Activated B cell treated with CpG ODN at 0.5 μM for 24 hours (primary cell): ENCODE data around the gene ENO3. TPM values are rescaled to one million over a fixed set of nuclear protein-coding genes. Genes with fewer than 3 reads are reported as not detected.

Experiments used
- ATAC-seq: fragments of 200-7000 bp; cut with Tn5 transposase; one replicate; pipeline ENCODE4 v1.10.0; 2021; ENCODE audit warnings: low read depth, mild to moderate bottlenecking, moderate library complexity
- CTCF ChIA-PET: fragments of 350-600 bp; sonication (Branson Sonifier 250); formaldehyde crosslinking; loops from one replicate; lab custom pipeline; 2021; ENCODE audit warnings: antibody characterized with exemption; lab: Charles Lee
- POLR2A ChIA-PET: fragments of 350-600 bp; sonication (Branson Sonifier 250); formaldehyde crosslinking; loops from one replicate; lab custom pipeline; 2021; ENCODE audit warnings: antibody characterized with exemption; lab: Charles Lee
- DNase-seq: peaks from one replicate; pipeline ENCODE4 v3.0.0; 2022
- H3K27ac Mint-ChIP-seq: one replicate; pipeline ENCODE4 v1.8.0; 2020; ENCODE audit warnings: mixed read lengths
- H3K27me3 Mint-ChIP-seq: one replicate; pipeline ENCODE4 v1.8.0; 2021; ENCODE audit warnings: mixed read lengths
- H3K36me3 Mint-ChIP-seq: one replicate; pipeline ENCODE4 v1.8.0; 2021; ENCODE audit warnings: low read depth, mixed read lengths
- H3K4me1 Mint-ChIP-seq: one replicate; pipeline ENCODE4 v1.8.0; 2021; ENCODE audit warnings: mixed read lengths
- H3K4me3 Mint-ChIP-seq: one replicate; pipeline ENCODE4 v1.8.0; 2020; ENCODE audit warnings: mild to moderate bottlenecking, mixed read lengths
- H3K9me3 Mint-ChIP-seq: one replicate; pipeline ENCODE4 v1.8.0; 2020; ENCODE audit warnings: mixed read lengths
- intact Hi-C: fragments of 100-400 bp; cut with micrococcal nuclease; formaldehyde crosslinking; loops from one replicate; pipeline ENCODE4 v1.15.1; 2024
- total RNA-seq: library from RNA; stranded (reverse); gene quantifications from 2 replicates; pipeline ENCODE4 v1.2.3, GENCODE V29; 2022
- TF ChIP-seq, protein P1 (sequence below): fragments of 200-600 bp; IDR thresholded peaks from one replicate; pipeline ENCODE4 v1.8.0; 2022; ENCODE audit warnings: antibody characterized with exemption, mild to moderate bottlenecking

ENO3 gene
- total RNA-seq, 1 donor from 2014 or later = 29.5 TPM

DNA sequence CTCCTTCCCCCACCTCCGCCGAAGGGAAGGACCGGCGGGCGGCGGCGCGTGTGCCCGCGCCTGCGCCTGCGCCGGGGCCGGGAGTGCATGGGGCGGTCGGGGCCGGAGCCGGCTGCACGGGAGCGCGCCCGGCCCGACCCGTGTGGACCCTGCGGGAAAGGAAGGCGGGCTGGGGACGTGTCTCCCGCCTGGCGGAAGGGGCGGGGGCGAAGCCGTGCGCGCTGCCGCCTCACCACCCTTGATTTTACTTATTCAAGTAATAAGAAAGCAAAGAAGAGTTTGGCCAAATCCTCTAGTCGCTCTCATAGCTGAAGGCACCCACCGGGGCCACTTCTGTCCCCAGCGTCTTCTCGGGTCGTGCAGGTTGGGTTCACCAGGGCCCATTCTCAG lies 2.0 kb upstream of the ENO3 start:
- H3K4me1 Mint-ChIP-seq = peaks cover 44% of the 10 kb centered on the region
- no peaks in the 10 kb centered on the region for H3K9me3 Mint-ChIP-seq
- peaks cover 2% of the 10 kb centered on the region for H3K27me3 Mint-ChIP-seq
- TF ChIP-seq, protein P1, sequence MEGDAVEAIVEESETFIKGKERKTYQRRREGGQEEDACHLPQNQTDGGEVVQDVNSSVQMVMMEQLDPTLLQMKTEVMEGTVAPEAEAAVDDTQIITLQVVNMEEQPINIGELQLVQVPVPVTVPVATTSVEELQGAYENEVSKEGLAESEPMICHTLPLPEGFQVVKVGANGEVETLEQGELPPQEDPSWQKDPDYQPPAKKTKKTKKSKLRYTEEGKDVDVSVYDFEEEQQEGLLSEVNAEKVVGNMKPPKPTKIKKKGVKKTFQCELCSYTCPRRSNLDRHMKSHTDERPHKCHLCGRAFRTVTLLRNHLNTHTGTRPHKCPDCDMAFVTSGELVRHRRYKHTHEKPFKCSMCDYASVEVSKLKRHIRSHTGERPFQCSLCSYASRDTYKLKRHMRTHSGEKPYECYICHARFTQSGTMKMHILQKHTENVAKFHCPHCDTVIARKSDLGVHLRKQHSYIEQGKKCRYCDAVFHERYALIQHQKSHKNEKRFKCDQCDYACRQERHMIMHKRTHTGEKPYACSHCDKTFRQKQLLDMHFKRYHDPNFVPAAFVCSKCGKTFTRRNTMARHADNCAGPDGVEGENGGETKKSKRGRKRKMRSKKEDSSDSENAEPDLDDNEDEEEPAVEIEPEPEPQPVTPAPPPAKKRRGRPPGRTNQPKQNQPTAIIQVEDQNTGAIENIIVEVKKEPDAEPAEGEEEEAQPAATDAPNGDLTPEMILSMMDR = no peak
- ChIA-PET POLR2A (interaction anchor here (0.6 to 12.1 kb wide), 20 partner anchors 9 to 1303 kb away, joined by 3 to 391 read pairs (median 8); partner anchors contain the start of genes ARRB2, CAMTA2, CHRNE and CYB5D2), CTCF (interaction anchor here (0.8 to 1.5 kb wide), 4 partner anchors 9 to 40 kb away, joined by 3 to 5 read pairs (median 4); partner anchors contain the start of genes CAMTA2, RNF167, SLC25A11 and SPAG7)
- H3K4me3 Mint-ChIP-seq = peak overlapping the region; percentile 100
- DNase-seq (peak; percentile 74), ATAC-seq (peak; percentile 45)
- H3K36me3 Mint-ChIP-seq = peaks cover 38% of the 10 kb centered on the region
- intact Hi-C loops = loop anchor here (1.0 to 10.0 kb wide), 13 partner anchors 9 to 1037 kb away; partner anchors contain the start of genes ARRB2, ATP2A3, CAMTA2 and INCA1
- H3K27ac Mint-ChIP-seq = peak overlapping the region; percentile 100

DNA sequence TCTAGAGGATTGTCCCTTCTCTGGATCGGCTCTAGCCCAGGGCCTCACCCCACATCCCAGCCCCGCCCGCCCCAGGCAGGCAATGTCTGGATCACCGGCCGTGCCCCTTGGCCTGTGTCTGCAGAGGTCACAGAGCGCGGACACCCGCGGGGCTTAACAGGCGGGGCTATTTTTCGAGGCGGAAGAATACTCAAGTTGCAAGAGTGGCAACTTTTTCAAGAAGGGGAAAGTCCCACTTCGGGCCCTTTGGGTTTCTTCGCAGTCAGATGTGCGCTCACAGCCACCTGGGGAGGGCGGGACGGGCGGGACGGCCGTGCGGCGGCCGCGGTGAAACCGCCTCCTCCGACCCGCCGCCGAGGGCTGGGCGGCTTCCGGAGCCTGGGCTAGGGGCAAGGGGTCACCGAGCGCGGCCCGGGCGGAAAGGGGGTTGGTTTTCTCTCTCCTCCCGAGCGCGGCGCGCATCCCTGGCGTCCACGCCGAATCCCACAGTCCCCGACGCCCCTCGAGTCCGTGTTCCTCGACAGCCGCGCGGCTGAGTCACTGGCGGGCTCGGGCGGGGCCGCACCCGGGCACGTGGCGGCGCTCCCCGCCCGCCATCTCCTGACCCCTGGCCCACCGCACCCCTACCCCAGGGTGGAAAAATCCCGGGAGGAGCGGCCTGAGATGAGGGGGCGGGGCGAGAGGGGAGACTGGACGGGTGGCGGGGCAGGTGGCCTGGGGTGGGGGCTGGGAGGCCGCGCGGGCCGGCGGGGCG lies 1.4 kb upstream of the ENO3 start:
- H3K36me3 Mint-ChIP-seq = peaks cover 32% of the 10 kb centered on the region
- CTCF ChIA-PET = interaction anchor here (1.4 to 1.5 kb wide), 2 partner anchors 10 to 18 kb away, joined by 3 to 4 read pairs; partner anchors contain the start of genes RNF167, SLC25A11 and SPAG7
- ATAC-seq = peak; percentile 36
- DNase-seq = peak; percentile 80
- POLR2A ChIA-PET = interaction anchor here (1.0 to 12.1 kb wide), 15 partner anchors 8 to 129 kb away, joined by 3 to 391 read pairs (median 9); partner anchors contain the start of genes CAMTA2, GP1BA, INCA1 and KIF1C
- H3K27me3 Mint-ChIP-seq = peaks cover 2% of the 10 kb centered on the region
- peaks cover 38% of the 10 kb centered on the region for H3K4me1 Mint-ChIP-seq
- intact Hi-C loops = loop anchor here (1.0 to 10.0 kb wide), 13 partner anchors 9 to 1037 kb away; partner anchors contain the start of genes ARRB2, ATP2A3, CAMTA2 and INCA1
- no peaks in the 10 kb centered on the region for H3K9me3 Mint-ChIP-seq
- H3K4me3 Mint-ChIP-seq = peak overlapping the region; percentile 100
- peak overlapping the region; percentile 100 for H3K27ac Mint-ChIP-seq
- TF ChIP-seq, protein P1 = no peak

DNA sequence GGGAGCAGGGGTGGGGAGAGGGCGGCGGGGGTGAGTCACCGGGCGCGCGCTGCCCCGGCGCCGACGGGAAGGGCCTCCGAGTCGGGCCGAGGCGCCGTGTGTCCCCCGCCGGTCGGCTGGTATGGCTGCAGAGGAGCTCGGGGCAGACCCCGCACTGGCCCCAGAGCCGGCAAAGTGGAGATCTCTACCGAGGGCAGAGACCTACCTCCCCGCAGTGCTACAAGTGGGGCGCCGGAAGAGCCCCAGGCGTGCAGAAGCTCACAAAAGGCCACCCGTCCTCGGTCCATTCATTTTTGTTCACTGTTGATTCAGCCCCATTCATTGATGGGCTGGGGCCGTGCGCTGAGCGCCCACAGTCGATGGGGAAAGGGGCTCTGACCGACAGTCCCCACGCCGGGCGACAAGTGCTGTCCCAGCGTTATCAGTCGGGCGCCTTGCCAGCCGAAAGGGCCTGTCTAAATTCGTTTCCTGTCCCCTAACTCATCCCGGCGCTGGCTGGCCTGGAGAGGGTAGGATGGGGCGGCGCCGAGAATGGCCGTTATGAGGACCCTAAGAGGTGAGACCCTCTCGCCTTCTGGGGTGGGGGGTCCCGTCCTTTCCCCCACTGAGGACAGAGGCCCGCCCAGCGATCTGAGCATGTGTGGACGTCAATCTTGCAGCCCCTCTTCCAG lies 709 bp upstream of the ENO3 start:
- TF ChIP-seq, protein P1 = no peak
- peak overlapping the region; percentile 86 for H3K27ac Mint-ChIP-seq
- H3K4me3 Mint-ChIP-seq = peak overlapping the region; percentile 81
- H3K4me1 Mint-ChIP-seq = peaks cover 31% of the 10 kb centered on the region
- H3K9me3 Mint-ChIP-seq = no peaks in the 10 kb centered on the region
- peaks cover 2% of the 10 kb centered on the region for H3K27me3 Mint-ChIP-seq
- POLR2A ChIA-PET = interaction anchor here (0.6 to 12.1 kb wide), 9 partner anchors 8 to 264 kb away, joined by 3 to 391 read pairs (median 4); partner anchors contain the start of genes CAMTA2, INCA1, KIF1C and RNF167
- intact Hi-C loops = no loop called here
- ATAC-seq (peak; percentile 8), DNase-seq (no peak)
- CTCF ChIA-PET = interaction anchor here (2.0 kb wide), 1 partner anchor 37 kb away, joined by 6 read pairs; the partner anchor contains the start of gene CAMTA2
- H3K36me3 Mint-ChIP-seq = peaks cover 25% of the 10 kb centered on the region

DNA sequence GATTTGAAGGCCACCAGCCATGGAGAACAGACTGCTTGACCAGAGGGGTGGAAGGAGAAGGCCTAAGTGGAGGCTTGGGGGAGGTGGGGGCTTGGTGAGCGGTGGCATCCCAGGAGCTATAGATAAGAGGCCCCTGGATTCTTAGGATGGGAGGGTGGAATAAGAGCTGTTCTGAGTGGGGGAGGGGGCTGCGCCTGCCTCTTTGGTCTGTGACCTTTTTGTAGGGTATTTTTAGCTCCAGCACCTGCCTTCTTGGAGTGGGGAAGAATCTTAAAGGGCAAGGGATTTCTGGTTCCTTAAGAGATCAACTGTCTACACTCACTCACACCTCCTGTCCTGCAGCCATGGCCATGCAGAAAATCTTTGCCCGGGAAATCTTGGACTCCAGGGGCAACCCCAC lies 567 bp downstream of the ENO3 start:
- ChIA-PET CTCF (interaction anchor here (1.0 to 2.0 kb wide), 4 partner anchors 29 to 385 kb away, joined by 3 to 6 read pairs (median 3); partner anchors contain the start of gene CAMTA2), POLR2A (interaction anchor here (0.5 to 12.1 kb wide), 4 partner anchors 9 to 19 kb away, joined by 3 to 391 read pairs (median 55); partner anchors contain the start of genes GP1BA, RNF167, SLC25A11 and SPAG7)
- TF ChIP-seq, protein P1 = no peak
- no peak for ATAC-seq
- Mint-ChIP-seq H3K4me1 (peaks cover 19% of the 10 kb centered on the region), H3K27me3 (peaks cover 2% of the 10 kb centered on the region), H3K4me3 (no peak overlapping the region), H3K36me3 (peaks cover 13% of the 10 kb centered on the region), H3K9me3 (no peaks in the 10 kb centered on the region), H3K27ac (peak overlapping the region; percentile 86)
- no peak for DNase-seq
- intact Hi-C loops = no loop called here
